SK-N-SH (cell line): ENCODE results near the gene AIP. TPM values are rescaled to one million over a fixed set of nuclear protein-coding genes. Genes with fewer than 3 reads are reported as not detected.

Source experiments
- CTCF ChIA-PET: fragments of 300-600, 350-600 bp; formaldehyde crosslinking; extraction: SDS; loops from one replicate; lab custom pipeline; 2021; lab: Yijun Ruan, JAX
- POLR2A ChIA-PET: fragments of 350-600 bp; sonication (Branson Sonifier 250); formaldehyde crosslinking; extraction: SDS; loops from one replicate; lab custom pipeline; 2020; ENCODE audit warnings: antibody characterized with exemption, inconsistent platforms; lab: Yijun Ruan, JAX
- DNase-seq: peaks from one replicate; pipeline ENCODE4 v3.0.0; 2012
- H2AFZ ChIP-seq: fragments of 200-600 bp; sonication (generic); 2 replicates; pipeline ENCODE4 v1.8.1; 2016; ENCODE audit warnings: antibody characterized with exemption, mild to moderate bottlenecking, low read depth
- H3F3A ChIP-seq: fragments of 200-600 bp; sonication (generic); replicated peaks from 2 replicates; pipeline ENCODE3; 2016; ENCODE audit warnings: antibody characterized with exemption, mild to moderate bottlenecking; ENCODE audit not compliant: insufficient read depth
- H3K27ac ChIP-seq, 2 experiments: fragments of 200-500 bp in 1 of 2; fragments of 200-600 bp in 1 of 2; sonication (Bioruptor generic) in 1 of 2; sonication (generic), shearing (Covaris generic) in 1 of 2; 2 replicates each; pipeline versions ENCODE4 v1.5.1 to v1.6.1; 2014 to 2016; ENCODE audit warnings: low read depth in 2 of 2, inconsistent platforms in 1 of 2, low read length in 1 of 2, mild to moderate bottlenecking in 1 of 2, mixed read lengths in 1 of 2
- H3K27me3 ChIP-seq: fragments of 200-600 bp; sonication (generic), shearing (Covaris generic); 2 replicates; pipeline ENCODE4 v1.6.1; 2016; ENCODE audit warnings: mixed run types; ENCODE audit not compliant: insufficient read depth
- H3K36me3 ChIP-seq, 2 experiments: fragments of 200-500 bp in 1 of 2; fragments of 200-600 bp in 1 of 2; sonication (Bioruptor generic) in 1 of 2; sonication (generic) in 1 of 2; replicated peaks in 1 of 2; 2 replicates each; pipeline versions ENCODE3 to v1.5.1; 2014 to 2016; ENCODE audit warnings: low read length in 1 of 2, mild to moderate bottlenecking in 1 of 2; ENCODE audit not compliant: insufficient read depth in 2 of 2, control insufficient read depth in 1 of 2
- H3K4me1 ChIP-seq, 2 experiments: fragments of 200-500 bp in 1 of 2; fragments of 200-600 bp in 1 of 2; sonication (Bioruptor generic) in 1 of 2; sonication (generic), shearing (Covaris generic) in 1 of 2; 2 replicates each; pipeline versions ENCODE4 v1.5.1 to v1.6.1; 2014 to 2016; ENCODE audit warnings: low read depth in 1 of 2, low read length in 1 of 2, mixed run types in 1 of 2; ENCODE audit not compliant: insufficient read depth in 2 of 2, control insufficient read depth in 1 of 2
- H3K4me2 ChIP-seq: fragments of 200-600 bp; sonication (generic), shearing (Covaris generic); 2 replicates; pipeline ENCODE4 v1.6.1; 2017; ENCODE audit warnings: mixed run types
- H3K4me3 ChIP-seq, 2 experiments: fragments of 200-500 bp in 1 of 2; fragments of 200-600 bp in 1 of 2; sonication (Bioruptor generic) in 1 of 2; sonication (generic), shearing (Covaris generic) in 1 of 2; 2 replicates each; pipeline versions ENCODE4 v1.5.1 to v1.8.1; 2014 to 2016; ENCODE audit warnings: low read depth in 2 of 2, inconsistent platforms in 1 of 2, low read length in 1 of 2, mild to moderate bottlenecking in 1 of 2, mixed read lengths in 1 of 2, moderate library complexity in 1 of 2
- H3K79me2 ChIP-seq: fragments of 200-600 bp; sonication (generic); 2 replicates; pipeline ENCODE4 v1.8.1; 2017; ENCODE audit warnings: mild to moderate bottlenecking; ENCODE audit not compliant: insufficient read depth
- H3K9ac ChIP-seq: fragments of 200-600 bp; sonication (generic); 2 replicates; pipeline ENCODE4 v1.6.1; 2017; ENCODE audit warnings: mixed run types
- H3K9me2 ChIP-seq: fragments of 200-600 bp; sonication (generic); 2 replicates; pipeline ENCODE4 v1.6.1; 2017; ENCODE audit warnings: mixed run types
- H3K9me3 ChIP-seq: fragments of 200-600 bp; sonication (generic); 2 replicates; pipeline ENCODE4 v1.6.1; 2017; ENCODE audit warnings: mixed run types, mild to moderate bottlenecking, moderate library complexity
- H4K20me1 ChIP-seq: fragments of 200-600 bp; sonication (generic); 2 replicates; pipeline ENCODE4 v1.6.1; 2017; ENCODE audit warnings: mild to moderate bottlenecking, mixed run types; ENCODE audit not compliant: insufficient read depth
- EP300 ChIP-seq, 2 experiments: IDR thresholded peaks; 2 replicates each; pipeline versions ENCODE4 v1.4.0 to v1.6.1; 2012; ENCODE audit warnings: borderline replicate concordance in 1 of 2, low read depth in 1 of 2, low read length in 1 of 2
- FOSL2 ChIP-seq: IDR thresholded peaks from 2 replicates; pipeline ENCODE4 v1.4.0; 2012; ENCODE audit warnings: low read depth, mild to moderate bottlenecking, moderate library complexity, borderline replicate concordance
- FOXM1 ChIP-seq: IDR thresholded peaks from 2 replicates; pipeline ENCODE4 v1.4.0; 2012; ENCODE audit warnings: low read depth, mild to moderate bottlenecking
- MEF2A ChIP-seq: IDR thresholded peaks from 2 replicates; pipeline ENCODE4 v1.4.0; 2012; ENCODE audit warnings: low read depth, borderline replicate concordance
- NRF1 ChIP-seq: IDR thresholded peaks from 2 replicates; pipeline ENCODE4 v1.6.1; 2012; ENCODE audit warnings: low read depth, mild to moderate bottlenecking, low read length
- POLR2AphosphoS5 ChIP-seq: IDR thresholded peaks from 2 replicates; pipeline ENCODE4 v1.6.1; 2012; ENCODE audit warnings: low read depth, low read length
- RFX5 ChIP-seq: IDR thresholded peaks from 2 replicates; pipeline ENCODE4 v1.6.1; 2012; ENCODE audit warnings: mild to moderate bottlenecking, improper control_type of control experiment, low read length
- RXRA ChIP-seq: IDR thresholded peaks from 2 replicates; pipeline ENCODE4 v1.4.0; 2012; ENCODE audit warnings: low read depth, mild to moderate bottlenecking, borderline replicate concordance
- SIN3A ChIP-seq: IDR thresholded peaks from 2 replicates; pipeline ENCODE4 v1.6.1; 2012; ENCODE audit warnings: low read depth, mild to moderate bottlenecking, low read length, moderate library complexity, borderline replicate concordance
- TCF12 ChIP-seq: IDR thresholded peaks from 2 replicates; pipeline ENCODE4 v1.4.0; 2012
- TEAD4 ChIP-seq: IDR thresholded peaks from 2 replicates; pipeline ENCODE4 v1.4.0; 2012; ENCODE audit warnings: mild to moderate bottlenecking, borderline replicate concordance; ENCODE audit not compliant: insufficient read depth
- YY1 ChIP-seq: IDR thresholded peaks from 2 replicates; pipeline ENCODE4 v1.4.0; 2012; ENCODE audit warnings: low read depth, mild to moderate bottlenecking
- WGBS: methylation state at CpG from one replicate; pipeline ENCODE4 v1.1.6; 2017; ENCODE audit warnings: low lambda C conversion rate; 5-methylcytosine and 5-hydroxymethylcytosine counted together
- polyA plus RNA-seq, 3 experiments: library from polyadenylated mRNA; depleted of rRNA; stranded (reverse); fragments of >200 nt; gene quantifications; 2 replicates each; pipeline ENCODE4 v1.2.3, GENCODE V29; 2012
- TF ChIP-seq, protein P1 (sequence below): IDR thresholded peaks from 2 replicates; pipeline ENCODE4; 2012
- TF ChIP-seq, protein P2 (sequence below): fragments of 150-350 bp; IDR thresholded peaks from 2 replicates; pipeline ENCODE4 v1.6.1; 2017; ENCODE audit warnings: antibody characterized with exemption, low read length, low read depth, borderline replicate concordance
- TF ChIP-seq, protein P3 (sequence below): IDR thresholded peaks from 2 replicates; pipeline ENCODE4 v1.4.0; 2012; ENCODE audit warnings: low read depth, borderline replicate concordance
- TF ChIP-seq, protein P4 (sequence below): IDR thresholded peaks from 2 replicates; pipeline ENCODE4 v1.4.0; 2012; ENCODE audit warnings: low read depth, borderline replicate concordance
- TF ChIP-seq, protein P5 (sequence below): IDR thresholded peaks from 2 replicates; pipeline ENCODE4 v1.4.0; 2012; ENCODE audit warnings: low read depth
- TF ChIP-seq, protein P6 (sequence below): IDR thresholded peaks from 2 replicates; pipeline ENCODE4 v1.6.1; 2012; ENCODE audit warnings: mild to moderate bottlenecking, low read depth, low read length, moderate library complexity

Gene AIP
- polyA plus RNA-seq, 1 of the 3 experiments (the other 2 are of a cell fraction) = 207 TPM

DNA sequence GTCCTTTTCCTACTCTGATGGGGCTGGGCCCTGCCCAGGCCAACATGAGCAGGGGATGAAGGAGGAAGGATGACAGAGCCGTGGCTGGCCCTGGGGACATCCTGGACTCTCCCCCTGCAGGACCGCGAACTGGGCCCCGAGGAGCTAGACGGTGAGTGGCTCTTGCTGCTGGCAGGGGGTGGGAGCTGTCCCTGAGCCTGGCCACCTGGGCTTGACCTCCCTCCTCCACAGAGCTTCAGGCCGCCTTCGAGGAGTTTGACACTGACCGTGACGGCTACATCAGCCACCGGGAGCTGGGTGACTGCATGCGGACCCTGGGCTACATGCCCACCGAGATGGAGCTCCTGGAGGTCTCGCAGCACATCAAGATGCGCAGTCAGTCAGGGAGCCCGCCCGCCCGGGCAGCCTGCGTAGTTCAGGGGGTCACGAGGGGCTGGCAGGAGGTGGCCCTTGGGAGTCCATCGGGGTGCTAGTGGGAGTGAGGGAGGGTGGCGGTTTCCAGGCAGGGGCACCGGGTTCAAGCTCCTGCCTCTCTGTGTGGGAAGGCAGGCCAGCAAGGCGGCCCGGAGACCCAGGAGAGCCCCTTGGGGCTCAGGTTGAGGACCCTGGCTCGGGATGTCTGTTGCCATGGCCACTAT, 26.6 kb upstream of the AIP start:
- H3K36me3 ChIP-seq = no peaks in the 10 kb centered on the region
- H3K79me2 ChIP-seq = no peaks in the 10 kb centered on the region
- H2AFZ ChIP-seq = no peak overlapping the region
- no peaks in the 10 kb centered on the region for H3K9me3 ChIP-seq
- H3K4me1 ChIP-seq = peaks cover 0 to 4% of the 10 kb centered on the region in 2 experiments; a peak in 1 of 4 replicates
- TF ChIP-seq FOXM1 (no peak), SIN3A (no peak), POLR2AphosphoS5 (no peak), MEF2A (no peak), RXRA (no peak), FOSL2 (no peak), YY1 (no peak), TCF12 (no peak), NRF1 (no peak), RFX5 (no peak), TEAD4 (no peak), EP300 (IDR thresholded peaks at IDR 0.05; ENCODE audit: borderline replicate concordance in 1 of 2, low read depth in 1 of 2, low read length in 1 of 2) (no peak)
- TF ChIP-seq, protein P1, sequence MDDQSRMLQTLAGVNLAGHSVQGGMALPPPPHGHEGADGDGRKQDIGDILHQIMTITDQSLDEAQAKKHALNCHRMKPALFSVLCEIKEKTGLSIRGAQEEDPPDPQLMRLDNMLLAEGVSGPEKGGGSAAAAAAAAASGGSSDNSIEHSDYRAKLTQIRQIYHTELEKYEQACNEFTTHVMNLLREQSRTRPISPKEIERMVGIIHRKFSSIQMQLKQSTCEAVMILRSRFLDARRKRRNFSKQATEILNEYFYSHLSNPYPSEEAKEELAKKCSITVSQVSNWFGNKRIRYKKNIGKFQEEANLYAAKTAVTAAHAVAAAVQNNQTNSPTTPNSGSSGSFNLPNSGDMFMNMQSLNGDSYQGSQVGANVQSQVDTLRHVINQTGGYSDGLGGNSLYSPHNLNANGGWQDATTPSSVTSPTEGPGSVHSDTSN = no peak
- TF ChIP-seq, protein P2, sequence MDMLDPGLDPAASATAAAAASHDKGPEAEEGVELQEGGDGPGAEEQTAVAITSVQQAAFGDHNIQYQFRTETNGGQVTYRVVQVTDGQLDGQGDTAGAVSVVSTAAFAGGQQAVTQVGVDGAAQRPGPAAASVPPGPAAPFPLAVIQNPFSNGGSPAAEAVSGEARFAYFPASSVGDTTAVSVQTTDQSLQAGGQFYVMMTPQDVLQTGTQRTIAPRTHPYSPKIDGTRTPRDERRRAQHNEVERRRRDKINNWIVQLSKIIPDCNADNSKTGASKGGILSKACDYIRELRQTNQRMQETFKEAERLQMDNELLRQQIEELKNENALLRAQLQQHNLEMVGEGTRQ = no peak
- TF ChIP-seq, protein P3, sequence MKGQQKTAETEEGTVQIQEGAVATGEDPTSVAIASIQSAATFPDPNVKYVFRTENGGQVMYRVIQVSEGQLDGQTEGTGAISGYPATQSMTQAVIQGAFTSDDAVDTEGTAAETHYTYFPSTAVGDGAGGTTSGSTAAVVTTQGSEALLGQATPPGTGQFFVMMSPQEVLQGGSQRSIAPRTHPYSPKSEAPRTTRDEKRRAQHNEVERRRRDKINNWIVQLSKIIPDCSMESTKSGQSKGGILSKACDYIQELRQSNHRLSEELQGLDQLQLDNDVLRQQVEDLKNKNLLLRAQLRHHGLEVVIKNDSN = no peak
- TF ChIP-seq, protein P4, sequence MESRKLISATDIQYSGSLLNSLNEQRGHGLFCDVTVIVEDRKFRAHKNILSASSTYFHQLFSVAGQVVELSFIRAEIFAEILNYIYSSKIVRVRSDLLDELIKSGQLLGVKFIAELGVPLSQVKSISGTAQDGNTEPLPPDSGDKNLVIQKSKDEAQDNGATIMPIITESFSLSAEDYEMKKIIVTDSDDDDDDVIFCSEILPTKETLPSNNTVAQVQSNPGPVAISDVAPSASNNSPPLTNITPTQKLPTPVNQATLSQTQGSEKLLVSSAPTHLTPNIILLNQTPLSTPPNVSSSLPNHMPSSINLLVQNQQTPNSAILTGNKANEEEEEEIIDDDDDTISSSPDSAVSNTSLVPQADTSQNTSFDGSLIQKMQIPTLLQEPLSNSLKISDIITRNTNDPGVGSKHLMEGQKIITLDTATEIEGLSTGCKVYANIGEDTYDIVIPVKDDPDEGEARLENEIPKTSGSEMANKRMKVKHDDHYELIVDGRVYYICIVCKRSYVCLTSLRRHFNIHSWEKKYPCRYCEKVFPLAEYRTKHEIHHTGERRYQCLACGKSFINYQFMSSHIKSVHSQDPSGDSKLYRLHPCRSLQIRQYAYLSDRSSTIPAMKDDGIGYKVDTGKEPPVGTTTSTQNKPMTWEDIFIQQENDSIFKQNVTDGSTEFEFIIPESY = no peak
- TF ChIP-seq, protein P5, sequence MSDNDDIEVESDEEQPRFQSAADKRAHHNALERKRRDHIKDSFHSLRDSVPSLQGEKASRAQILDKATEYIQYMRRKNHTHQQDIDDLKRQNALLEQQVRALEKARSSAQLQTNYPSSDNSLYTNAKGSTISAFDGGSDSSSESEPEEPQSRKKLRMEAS = no peak
- TF ChIP-seq, protein P6, sequence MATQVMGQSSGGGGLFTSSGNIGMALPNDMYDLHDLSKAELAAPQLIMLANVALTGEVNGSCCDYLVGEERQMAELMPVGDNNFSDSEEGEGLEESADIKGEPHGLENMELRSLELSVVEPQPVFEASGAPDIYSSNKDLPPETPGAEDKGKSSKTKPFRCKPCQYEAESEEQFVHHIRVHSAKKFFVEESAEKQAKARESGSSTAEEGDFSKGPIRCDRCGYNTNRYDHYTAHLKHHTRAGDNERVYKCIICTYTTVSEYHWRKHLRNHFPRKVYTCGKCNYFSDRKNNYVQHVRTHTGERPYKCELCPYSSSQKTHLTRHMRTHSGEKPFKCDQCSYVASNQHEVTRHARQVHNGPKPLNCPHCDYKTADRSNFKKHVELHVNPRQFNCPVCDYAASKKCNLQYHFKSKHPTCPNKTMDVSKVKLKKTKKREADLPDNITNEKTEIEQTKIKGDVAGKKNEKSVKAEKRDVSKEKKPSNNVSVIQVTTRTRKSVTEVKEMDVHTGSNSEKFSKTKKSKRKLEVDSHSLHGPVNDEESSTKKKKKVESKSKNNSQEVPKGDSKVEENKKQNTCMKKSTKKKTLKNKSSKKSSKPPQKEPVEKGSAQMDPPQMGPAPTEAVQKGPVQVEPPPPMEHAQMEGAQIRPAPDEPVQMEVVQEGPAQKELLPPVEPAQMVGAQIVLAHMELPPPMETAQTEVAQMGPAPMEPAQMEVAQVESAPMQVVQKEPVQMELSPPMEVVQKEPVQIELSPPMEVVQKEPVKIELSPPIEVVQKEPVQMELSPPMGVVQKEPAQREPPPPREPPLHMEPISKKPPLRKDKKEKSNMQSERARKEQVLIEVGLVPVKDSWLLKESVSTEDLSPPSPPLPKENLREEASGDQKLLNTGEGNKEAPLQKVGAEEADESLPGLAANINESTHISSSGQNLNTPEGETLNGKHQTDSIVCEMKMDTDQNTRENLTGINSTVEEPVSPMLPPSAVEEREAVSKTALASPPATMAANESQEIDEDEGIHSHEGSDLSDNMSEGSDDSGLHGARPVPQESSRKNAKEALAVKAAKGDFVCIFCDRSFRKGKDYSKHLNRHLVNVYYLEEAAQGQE = no peak
- no peak for DNase-seq
- H3K9ac ChIP-seq = no peak overlapping the region
- no peak overlapping the region for H3K4me2 ChIP-seq
- ChIA-PET CTCF (no interaction called here), POLR2A (no interaction called here)
- no peak overlapping the region for H3K4me3 ChIP-seq
- H4K20me1 ChIP-seq = no peaks in the 10 kb centered on the region
- WGBS = no CpG with 5 or more reads among the region's 25 CpGs
- no peaks in the 10 kb centered on the region for H3K27me3 ChIP-seq
- H3K27ac ChIP-seq = no peak overlapping the region
- H3K9me2 ChIP-seq = no peaks in the 10 kb centered on the region
- H3F3A ChIP-seq = peaks cover 3% of the 10 kb centered on the region
